HL-60 (cell line): Measurements from ENCODE around the gene SHISA2.

Source experiments
- DNase-seq, 2 experiments: peaks; one replicate each; pipeline ENCODE4 v3.0.0-alpha.2; 2010 to 2020; ENCODE audit warnings: low read depth in 1 of 2, low spot score in 1 of 2
- H3K27ac ChIP-seq: fragments of 250-450 bp; sonication (Bioruptor Pico); replicated peaks from 2 replicates; pipeline ENCODE4 v1.5.1; 2020; ENCODE audit warnings: mild to moderate bottlenecking, moderate library complexity
- H3K27me3 ChIP-seq: fragments of 250-450 bp; sonication (Bioruptor Pico); 2 replicates; pipeline ENCODE4 v1.5.1; 2021; ENCODE audit warnings: mild to moderate bottlenecking, moderate library complexity; ENCODE audit not compliant: insufficient read depth, poor library complexity, severe bottlenecking
- H3K4me3 ChIP-seq: replicated peaks from 2 replicates; pipeline ENCODE4 v1.5.1; 2011; ENCODE audit warnings: mild to moderate bottlenecking, control low read depth, low read length; ENCODE audit not compliant: insufficient read depth
- GABPA ChIP-seq: IDR thresholded peaks from 2 replicates; pipeline ENCODE4 v1.6.1; 2012; ENCODE audit warnings: low read depth
- POLR2AphosphoS5 ChIP-seq: IDR thresholded peaks from 2 replicates; pipeline ENCODE4 v1.6.1; 2012; ENCODE audit warnings: low read depth
- SPI1 ChIP-seq: IDR thresholded peaks from 2 replicates; pipeline ENCODE4 v1.6.1; 2012; ENCODE audit warnings: low read depth, mild to moderate bottlenecking, borderline replicate concordance
- TF ChIP-seq, protein P1 (sequence below): IDR thresholded peaks from one replicate; pipeline ENCODE4 v1.5.1; 2011; ENCODE audit warnings: low read length, control low read depth, inconsistent platforms; ENCODE audit not compliant: insufficient read depth
- TF ChIP-seq, protein P2 (sequence below): IDR thresholded peaks from 2 replicates; pipeline ENCODE4 v1.6.1; 2012; ENCODE audit warnings: low read depth; ENCODE audit not compliant: insufficient replicate concordance

The SHISA2 gene

DNA sequence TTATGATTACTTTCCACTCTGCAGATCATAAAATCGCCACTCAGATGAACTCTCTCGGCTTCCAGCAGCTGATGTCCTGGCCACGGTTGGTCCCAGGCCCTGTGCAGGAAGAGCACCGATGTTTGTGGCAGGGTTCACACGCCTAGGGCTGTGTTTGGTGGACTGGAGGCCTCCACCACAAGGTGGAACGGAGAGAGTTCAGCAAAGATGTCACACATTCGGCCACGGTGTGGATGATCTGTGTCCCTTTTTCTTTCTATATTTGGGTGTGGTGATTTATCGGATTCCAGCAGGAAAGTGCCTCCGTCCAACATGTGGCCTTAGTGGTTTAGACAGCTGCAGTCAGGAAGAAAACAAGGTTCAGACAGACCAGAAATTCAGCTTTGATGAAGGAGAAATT is 521 bp upstream of the SHISA2 start:
- H3K27ac ChIP-seq: no peak overlapping the region
- no peak overlapping the region; the same call in 1 of the 2 replicates for H3K4me3 ChIP-seq
- H3K27me3 ChIP-seq: peaks cover 45% of the 10 kb centered on the region
- TF ChIP-seq, protein P1, sequence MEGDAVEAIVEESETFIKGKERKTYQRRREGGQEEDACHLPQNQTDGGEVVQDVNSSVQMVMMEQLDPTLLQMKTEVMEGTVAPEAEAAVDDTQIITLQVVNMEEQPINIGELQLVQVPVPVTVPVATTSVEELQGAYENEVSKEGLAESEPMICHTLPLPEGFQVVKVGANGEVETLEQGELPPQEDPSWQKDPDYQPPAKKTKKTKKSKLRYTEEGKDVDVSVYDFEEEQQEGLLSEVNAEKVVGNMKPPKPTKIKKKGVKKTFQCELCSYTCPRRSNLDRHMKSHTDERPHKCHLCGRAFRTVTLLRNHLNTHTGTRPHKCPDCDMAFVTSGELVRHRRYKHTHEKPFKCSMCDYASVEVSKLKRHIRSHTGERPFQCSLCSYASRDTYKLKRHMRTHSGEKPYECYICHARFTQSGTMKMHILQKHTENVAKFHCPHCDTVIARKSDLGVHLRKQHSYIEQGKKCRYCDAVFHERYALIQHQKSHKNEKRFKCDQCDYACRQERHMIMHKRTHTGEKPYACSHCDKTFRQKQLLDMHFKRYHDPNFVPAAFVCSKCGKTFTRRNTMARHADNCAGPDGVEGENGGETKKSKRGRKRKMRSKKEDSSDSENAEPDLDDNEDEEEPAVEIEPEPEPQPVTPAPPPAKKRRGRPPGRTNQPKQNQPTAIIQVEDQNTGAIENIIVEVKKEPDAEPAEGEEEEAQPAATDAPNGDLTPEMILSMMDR: no peak
- TF ChIP-seq GABPA (no peak), POLR2AphosphoS5 (no peak), SPI1 (no peak)
- TF ChIP-seq, protein P2, sequence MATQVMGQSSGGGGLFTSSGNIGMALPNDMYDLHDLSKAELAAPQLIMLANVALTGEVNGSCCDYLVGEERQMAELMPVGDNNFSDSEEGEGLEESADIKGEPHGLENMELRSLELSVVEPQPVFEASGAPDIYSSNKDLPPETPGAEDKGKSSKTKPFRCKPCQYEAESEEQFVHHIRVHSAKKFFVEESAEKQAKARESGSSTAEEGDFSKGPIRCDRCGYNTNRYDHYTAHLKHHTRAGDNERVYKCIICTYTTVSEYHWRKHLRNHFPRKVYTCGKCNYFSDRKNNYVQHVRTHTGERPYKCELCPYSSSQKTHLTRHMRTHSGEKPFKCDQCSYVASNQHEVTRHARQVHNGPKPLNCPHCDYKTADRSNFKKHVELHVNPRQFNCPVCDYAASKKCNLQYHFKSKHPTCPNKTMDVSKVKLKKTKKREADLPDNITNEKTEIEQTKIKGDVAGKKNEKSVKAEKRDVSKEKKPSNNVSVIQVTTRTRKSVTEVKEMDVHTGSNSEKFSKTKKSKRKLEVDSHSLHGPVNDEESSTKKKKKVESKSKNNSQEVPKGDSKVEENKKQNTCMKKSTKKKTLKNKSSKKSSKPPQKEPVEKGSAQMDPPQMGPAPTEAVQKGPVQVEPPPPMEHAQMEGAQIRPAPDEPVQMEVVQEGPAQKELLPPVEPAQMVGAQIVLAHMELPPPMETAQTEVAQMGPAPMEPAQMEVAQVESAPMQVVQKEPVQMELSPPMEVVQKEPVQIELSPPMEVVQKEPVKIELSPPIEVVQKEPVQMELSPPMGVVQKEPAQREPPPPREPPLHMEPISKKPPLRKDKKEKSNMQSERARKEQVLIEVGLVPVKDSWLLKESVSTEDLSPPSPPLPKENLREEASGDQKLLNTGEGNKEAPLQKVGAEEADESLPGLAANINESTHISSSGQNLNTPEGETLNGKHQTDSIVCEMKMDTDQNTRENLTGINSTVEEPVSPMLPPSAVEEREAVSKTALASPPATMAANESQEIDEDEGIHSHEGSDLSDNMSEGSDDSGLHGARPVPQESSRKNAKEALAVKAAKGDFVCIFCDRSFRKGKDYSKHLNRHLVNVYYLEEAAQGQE: no peak
- DNase-seq: no peak

DNA sequence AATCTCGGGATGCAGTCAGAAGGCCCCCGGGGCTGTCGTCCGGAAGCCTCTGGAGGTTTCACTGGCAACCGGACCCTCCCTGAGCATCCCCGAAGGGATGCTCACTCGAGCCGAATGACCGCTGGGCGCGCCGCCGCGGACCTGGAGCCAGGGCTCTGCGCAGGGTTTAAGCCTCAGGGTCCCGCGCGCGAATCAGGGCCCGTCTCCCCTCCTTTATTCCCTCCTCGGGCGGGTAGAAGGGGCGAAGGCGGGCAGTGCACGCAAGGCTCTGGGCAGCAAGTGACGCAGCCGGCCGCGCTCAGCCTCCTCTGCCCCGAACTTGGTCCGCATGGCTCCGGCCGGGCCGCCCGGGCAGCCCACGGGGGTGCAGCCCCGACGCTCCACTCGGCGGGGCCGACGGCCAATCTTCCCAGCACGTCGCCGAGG is 572 bp downstream of the SHISA2 start:
- no peak overlapping the region for H3K27ac ChIP-seq

DNA sequence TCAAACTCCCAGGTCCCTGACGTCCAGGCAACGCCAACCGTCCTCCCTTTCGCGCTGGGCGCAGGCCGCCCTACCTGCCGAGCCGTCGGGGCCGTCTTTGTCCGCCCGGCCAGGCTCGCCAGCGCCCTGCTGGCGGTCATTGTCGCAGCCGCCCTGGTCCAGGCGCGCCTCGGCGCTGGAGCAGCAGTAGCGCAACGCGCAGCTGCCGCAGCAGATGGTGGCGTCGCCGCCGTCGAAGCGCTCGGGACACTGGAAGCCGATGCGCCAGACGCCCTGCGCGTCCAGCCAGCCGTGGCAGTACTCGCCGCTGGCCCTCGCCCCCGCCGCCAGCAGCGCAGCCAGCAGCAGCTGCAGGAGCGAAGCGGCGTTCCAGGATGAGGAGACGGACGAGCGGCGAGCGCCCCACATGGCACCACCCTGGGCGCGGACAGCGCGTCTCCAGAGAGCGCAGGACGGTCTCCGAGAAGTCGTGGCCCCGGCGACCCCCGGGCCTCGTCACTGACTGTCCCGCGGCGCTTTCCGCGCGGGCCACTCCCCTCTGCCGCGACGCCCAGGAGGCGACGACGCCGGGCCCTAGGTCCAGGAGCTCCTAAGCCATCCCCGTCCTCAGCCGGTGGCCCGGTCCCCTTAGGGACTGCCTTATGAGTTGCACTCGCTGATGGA is 1.1 kb downstream of the SHISA2 start:
- TF ChIP-seq, protein P2: no peak
- TF ChIP-seq, protein P1: no peak
- TF ChIP-seq GABPA: no peak
- TF ChIP-seq SPI1: no peak
- TF ChIP-seq POLR2AphosphoS5: no peak
- Histone ChIP-seq H3K4me3 (peak overlapping the region; percentile 52), H3K27me3 (peaks cover 50% of the 10 kb centered on the region), H3K27ac (no peak overlapping the region)
- DNase-seq: no peak

More for the DNA sequence above, 572 bp downstream of the SHISA2 start:
- Histone ChIP-seq H3K4me3 (peak overlapping the region; percentile 52), H3K27me3 (peaks cover 50% of the 10 kb centered on the region)
- no peak for DNase-seq
- TF ChIP-seq, protein P1: no peak
- TF ChIP-seq, protein P2: no peak
- no peak for TF ChIP-seq GABPA
- TF ChIP-seq SPI1: no peak
- TF ChIP-seq POLR2AphosphoS5: no peak
